ENCODE results near the gene ZC3H6. TPM values are rescaled to one million over a fixed set of nuclear protein-coding genes. Genes with fewer than 3 reads are reported as not detected.

Gene ZC3H6
- total and polyA plus RNA-seq, 2 of the 13 experiments (the other 11 are each of a cell fraction or from before 2014, with no cell fraction given): 0.71 to 0.93 TPM

GRCh38 chr2:112275311-112275886 is at the start of gene ZC3H6 (continued):
- TF ChIP-seq ZNF720 (CRISPR knock-in tag; IDR thresholded peaks at IDR 0.05) (peak; percentile 90), ETV5 (CRISPR knock-in tag; IDR thresholded peaks at IDR 0.05; ENCODE audit: borderline replicate concordance) (peak; percentile 84), TCF7L2 (IDR thresholded peaks at IDR 0.05; ENCODE audit: low read depth, low read length) (no peak), ATF5 (CRISPR knock-in tag; IDR thresholded peaks at IDR 0.05; ENCODE audit: low read depth) (peak; percentile 85; the same call in 1 of the 2 replicates), ZNF709 (CRISPR knock-in tag; IDR thresholded peaks at IDR 0.05) (peak; percentile 98), NFKB2 (CRISPR knock-in tag; IDR thresholded peaks at IDR 0.05; ENCODE audit: borderline replicate concordance) (peak; percentile 93), NBN (conservative IDR thresholded peaks at IDR 0.05) (no peak), BRF2 (CRISPR knock-in tag; IDR thresholded peaks at IDR 0.05) (peak; percentile 99), ZNF331 (CRISPR knock-in tag; IDR thresholded peaks at IDR 0.05) (peak; percentile 91; the same call in 1 of the 2 replicates), SOX13 (IDR thresholded peaks at IDR 0.05) (peak; percentile 48; the same call in 1 of the 2 replicates), SOX13 (CRISPR knock-in tag; conservative IDR thresholded peaks at IDR 0.05 in 1 of 2, IDR thresholded peaks at IDR 0.05 in 1 of 2) (peak; percentile 46 to 70; a peak in 2 of 4 replicates), ZNF136 (CRISPR knock-in tag; IDR thresholded peaks at IDR 0.05; ENCODE audit: low read depth) (0 out of 2 replicates have a peak, but pooled peaks have one; percentile 50), ZNF839 (CRISPR knock-in tag; IDR thresholded peaks at IDR 0.05; ENCODE audit: borderline replicate concordance) (peak; percentile 87; the same call in 1 of the 2 replicates), MTA3 (CRISPR knock-in tag; IDR thresholded peaks at IDR 0.05) (no peak; the same call in 1 of the 2 replicates), GMEB1 (CRISPR knock-in tag; IDR thresholded peaks at IDR 0.05; ENCODE audit: borderline replicate concordance) (peak; percentile 84; the same call in 1 of the 2 replicates), PATZ1 (CRISPR knock-in tag; IDR thresholded peaks at IDR 0.05) (peak; percentile 82), PHB2 (IDR thresholded peaks at IDR 0.05; ENCODE audit: partially characterized antibody) (no peak), NFE2 (CRISPR knock-in tag; IDR thresholded peaks at IDR 0.05) (no peak; the same call in 1 of the 2 replicates)
